Stimulated activated CD4-positive, alpha-beta T cell treated with anti-CD3 and anti-CD28 coated beads, Interleukin-12 subunit alpha, Interleukin-12 subunit beta, amount 100 ng/mL, for 4 hours (primary cell): ENCODE data around the gene CNOT10.
"Not testable (repeated sequence)": the region's sequence is repeated elsewhere in the genome, so short reads cannot be mapped to it uniquely, and the experiment has no call there.

Experiments used
- DNase-seq: peaks from one replicate; pipeline ENCODE4 v3.0.0-alpha.2; 2020

CNOT10 gene

DNA sequence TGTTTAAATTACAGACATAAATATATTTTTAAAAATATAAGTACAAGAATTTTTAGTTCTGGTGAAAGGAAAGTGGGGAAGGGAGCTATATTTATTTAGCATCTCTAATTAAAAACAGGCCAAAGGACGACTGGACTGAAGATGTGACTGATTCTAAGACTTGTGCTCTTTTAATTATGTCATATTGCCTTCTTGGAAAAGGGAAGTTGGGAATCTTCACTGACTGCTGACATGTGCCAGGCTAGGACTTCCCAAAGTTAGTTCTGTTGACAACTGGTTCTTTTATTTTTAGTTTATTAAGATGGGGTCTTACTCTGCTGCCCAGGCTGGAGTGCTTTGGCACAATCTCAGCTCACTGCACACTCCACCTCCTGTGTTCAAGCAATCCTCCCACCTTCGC lies 13.5 kb downstream of the CNOT10 start:
- no peak for DNase-seq

DNA sequence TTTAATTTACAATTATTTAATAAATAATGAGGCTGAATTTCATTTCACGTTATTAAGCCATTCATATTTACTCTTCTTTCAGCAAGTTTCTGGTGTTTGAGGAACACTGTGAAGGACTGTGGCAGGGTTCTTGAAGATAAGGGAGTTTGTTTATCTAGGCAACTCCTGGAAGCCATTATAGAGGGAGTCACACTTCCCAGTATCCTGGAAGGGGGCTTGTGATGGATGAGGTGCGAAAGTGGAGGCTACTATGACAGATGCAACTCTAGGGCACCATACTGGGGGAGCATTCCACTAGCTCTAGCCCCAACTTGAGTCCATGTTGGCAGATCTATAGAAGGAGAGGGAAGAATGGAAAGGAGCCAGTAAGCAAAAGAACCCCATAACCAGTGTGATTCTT lies 14.4 kb downstream of the CNOT10 start:
- DNase-seq, result no peak

DNA sequence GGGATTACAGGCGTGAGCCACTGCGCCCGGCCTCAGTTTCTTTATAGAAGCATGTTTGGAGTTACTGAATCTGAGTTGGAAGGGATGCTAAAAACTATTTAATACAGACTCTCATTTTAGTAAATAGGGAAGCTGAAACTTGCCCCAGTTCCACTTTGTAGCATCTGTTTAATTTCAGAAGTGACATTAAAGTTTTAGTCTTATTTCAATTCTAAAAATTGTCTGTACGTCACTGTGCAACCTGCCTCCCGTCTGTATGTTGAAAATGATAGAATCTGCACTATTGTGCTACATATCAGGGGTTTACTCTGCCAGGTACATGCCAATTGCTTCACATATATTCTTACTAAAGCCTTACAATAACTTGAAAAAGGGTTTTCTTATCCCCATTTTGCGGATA lies 15.3 kb downstream of the CNOT10 start:
- DNase-seq, result no peak

DNA sequence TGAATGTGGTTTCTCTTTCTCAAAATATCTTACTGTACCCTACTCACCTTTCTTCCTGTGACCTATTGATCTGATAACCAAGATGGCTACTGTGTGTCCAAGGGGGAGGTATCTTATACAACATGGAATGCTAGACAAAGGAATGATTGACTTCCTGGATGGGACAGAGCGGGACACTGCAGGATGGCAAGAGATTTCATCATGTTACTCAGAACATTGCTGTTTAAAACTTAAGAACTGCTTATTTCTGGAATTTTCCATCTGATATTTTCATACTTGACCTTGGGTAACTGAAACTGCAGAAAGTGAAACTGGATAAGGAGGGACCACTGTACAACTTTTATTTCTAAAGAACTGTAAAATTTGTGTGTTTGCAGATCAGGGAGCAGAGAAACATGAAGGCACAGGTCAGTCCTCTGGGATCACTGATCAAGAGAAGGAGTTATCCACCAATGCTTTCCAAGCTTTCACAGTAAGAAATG lies 18.5 kb downstream of the CNOT10 start:
- no peak for DNase-seq

DNA sequence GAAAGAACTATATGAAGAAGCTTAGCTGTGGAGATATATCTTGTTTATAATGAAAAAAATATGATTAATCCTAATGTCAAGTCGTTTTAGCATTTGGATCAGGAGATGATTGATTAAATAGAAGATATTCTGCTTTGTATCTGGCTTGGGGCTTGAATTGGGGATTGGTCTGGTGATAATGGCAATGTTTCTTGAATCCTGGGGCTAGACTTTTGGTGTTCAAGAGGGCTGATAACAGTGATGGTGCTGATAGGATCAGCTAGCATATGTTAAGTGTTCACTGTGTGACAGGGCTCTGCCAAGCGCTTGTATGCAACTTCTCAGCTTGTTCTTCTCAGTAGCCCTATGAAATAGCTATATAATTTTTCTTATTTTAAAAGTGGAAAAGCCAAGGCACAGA lies 20.2 kb downstream of the CNOT10 start:
- DNase-seq, result no peak

DNA sequence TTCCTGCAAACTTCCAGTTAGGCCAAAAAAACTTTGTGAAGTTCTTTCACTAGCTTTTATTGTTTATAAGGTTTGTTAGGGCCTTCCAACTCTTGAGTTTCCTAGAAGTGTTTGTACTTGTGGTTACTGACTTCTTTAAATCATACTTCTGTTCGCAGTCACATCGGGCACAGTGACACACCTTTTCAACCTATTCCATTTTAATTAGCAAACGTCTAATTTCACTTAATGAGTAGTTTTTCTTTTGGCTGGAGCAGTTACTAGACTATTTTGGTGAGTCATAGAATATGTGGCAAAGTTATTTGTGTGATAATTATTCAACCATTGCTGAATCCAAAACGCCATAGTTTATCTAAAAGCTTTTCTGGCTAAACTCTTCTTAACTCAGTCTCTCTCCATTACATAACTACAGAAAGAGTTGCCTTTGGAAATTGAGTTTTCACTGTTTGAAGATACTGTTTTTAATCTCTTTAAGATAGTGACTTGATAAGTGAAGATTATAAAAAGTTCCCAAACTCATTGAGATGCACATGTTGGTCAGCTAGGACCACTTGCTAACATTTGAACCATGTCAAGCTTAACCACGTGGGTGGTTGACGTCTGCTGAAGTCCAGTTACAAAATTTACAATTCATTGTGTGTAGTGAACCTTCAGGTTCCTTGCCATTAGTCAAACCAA lies 21.5 kb downstream of the CNOT10 start:
- DNase-seq, result no peak

DNA sequence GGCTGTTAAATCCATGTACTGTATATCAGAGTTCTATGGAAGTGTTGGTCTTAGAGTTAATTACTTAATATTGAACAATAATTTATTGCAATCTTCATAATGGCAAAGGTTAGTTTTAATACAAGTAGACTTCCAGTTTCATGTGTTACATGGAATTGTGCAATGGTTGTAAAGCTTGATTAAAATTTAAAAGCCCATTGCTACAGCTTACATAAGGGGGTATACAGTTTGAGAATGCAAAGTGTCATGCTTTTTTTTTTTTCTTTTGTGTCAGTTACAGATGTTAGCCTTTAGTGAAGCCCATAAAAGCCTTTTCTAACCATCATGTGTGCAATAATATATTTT lies 22.0 kb downstream of the CNOT10 start:
- DNase-seq, result no peak

DNA sequence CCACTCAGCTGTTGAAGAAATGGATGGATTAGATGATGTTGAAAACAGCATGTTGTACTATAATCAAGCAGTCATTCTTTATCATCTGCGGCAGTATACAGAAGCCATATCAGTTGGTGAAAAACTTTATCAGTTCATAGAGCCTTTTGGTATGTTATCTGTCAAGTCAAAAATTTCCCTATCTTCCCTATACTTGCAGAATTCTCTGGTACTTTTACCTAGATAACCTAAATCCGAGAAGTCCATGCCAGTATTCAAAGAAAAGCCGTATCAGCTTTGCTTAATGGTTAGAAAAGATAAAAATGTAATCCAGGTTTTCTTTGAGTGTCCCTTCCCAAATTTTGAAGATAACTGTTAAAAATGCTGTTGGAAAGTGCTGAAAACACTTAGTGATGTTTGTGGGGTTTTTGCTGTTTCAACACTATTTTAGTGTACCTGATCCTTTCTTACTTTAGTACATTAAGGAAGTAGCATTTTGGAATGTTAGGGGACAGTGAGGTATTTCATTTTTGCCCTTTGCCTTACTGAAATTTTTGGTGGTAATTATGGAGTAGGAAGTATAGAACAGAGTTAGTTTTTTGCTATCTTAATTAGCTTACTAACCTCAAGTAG lies 23.8 kb downstream of the CNOT10 start:
- DNase-seq, result no peak

DNA sequence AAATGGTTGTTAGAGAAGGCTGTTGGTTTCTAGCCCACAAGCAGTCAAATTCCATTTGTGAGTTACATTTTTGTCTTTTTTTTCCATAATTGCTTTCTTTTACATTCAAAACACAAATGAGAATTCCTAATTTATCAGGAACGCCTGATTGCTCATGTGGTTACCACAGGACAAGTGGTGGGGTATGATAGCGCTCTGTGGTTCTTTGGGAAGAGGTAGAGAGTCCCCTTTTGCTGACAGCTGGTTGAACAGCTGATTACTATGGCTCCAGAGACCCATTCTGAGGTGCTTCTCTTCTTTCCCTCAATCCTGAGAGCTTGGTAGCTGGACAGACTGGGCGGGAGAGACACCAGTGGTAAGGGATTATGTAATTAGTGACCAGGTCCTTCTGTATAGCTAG lies 24.4 kb downstream of the CNOT10 start:
- DNase-seq, result no peak

DNA sequence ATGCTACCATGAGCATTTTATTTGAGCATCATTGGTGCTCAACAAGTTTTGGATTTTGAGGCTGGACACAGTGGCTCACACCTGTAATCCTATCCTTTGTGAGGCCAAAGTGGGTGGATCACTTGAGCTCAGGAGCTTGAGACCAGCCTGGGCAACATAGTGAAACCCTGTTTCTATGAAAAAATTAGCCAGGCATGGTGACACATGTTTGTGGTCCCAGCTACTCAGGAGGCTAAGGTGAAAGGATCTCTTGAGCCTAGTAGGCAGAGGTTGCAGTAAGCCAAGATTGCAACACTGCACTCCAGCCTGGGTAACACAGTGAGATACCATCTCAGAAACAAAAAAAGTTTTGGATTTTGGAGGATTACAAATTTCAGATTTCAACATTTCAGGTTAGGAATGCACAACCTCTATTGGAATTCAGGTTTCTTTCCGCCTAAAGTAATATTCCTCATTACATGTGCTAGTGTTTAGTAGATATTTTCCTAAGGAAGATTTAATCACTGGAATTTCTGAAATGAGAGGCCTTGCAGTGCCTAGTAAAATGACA lies 27.6 kb downstream of the CNOT10 start:
- no peak for DNase-seq

DNA sequence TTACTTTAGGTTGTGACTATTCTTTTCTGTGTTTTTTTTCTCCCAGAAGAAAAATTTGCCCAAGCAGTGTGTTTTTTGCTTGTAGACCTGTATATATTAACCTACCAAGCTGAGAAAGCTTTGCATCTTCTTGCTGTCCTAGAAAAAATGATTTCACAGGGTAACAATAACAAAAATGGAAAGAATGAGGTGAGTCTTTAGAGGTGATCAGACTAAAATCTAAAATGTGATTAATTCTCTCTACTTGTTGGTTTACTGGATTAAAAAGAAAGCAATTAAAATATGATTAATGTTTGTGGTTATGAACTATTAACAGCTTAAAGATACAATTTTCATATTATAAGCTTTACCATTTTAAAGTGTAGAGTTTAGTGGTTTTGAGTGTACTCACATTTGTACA lies 28.2 kb downstream of the CNOT10 start:
- no peak for DNase-seq

DNA sequence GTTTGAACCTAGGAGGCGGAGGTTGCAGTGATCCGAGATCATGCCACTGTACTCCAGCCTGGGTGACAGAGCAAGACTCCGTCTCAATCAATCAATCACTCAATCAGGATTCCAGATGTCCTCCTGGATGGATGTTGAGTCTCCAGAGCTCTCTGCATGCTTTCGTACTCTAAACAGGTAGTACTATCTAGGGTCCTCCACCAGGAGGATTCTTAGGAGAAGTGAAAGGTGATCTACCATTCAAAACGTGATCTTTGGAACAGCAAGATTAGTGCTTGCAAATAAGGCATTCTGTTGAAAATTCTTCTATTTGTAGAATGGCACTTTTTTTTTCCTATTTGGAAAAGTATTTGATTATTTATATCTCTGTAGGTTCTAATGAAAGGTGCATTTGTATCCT lies 34.3 kb downstream of the CNOT10 start:
- no peak for DNase-seq

DNA sequence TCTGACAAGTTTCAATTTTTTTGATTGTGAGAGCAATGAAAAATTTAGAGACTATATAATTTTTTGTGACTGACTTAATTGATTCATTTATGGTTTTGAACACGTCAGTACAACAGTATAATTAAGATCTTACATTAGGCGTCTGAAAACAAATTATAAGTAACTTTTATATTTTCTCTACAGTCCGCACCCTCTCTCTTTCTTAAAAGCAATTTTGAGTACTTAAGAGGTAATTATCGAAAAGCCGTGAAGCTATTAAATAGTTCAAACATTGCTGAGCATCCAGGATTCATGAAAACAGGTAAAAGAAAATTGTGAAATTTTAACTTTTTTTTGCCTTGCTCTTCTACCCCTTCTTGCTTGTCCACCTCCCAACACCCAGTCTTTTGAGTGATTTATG lies 34.9 kb downstream of the CNOT10 start:
- DNase-seq, result no peak

DNA sequence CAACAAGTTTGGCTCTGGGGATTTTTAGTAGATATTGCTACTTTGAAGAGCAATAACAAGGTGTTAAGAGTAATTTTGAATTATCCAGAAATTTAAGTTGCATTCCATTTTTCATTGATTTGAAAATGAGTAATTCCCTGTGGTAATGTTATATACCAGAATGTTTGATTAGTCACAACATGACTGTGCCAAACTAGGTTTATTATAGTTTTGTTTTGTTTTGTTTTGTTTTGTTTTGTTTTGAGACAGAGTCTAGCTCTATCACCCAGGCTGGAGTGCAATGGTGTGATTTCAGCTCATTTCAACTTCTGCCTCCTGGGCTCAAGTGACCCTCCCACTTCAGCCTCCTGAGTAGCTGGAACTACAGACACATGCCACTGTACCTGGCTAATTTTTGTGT lies 40.7 kb downstream of the CNOT10 start:
- DNase-seq, result no peak

DNA sequence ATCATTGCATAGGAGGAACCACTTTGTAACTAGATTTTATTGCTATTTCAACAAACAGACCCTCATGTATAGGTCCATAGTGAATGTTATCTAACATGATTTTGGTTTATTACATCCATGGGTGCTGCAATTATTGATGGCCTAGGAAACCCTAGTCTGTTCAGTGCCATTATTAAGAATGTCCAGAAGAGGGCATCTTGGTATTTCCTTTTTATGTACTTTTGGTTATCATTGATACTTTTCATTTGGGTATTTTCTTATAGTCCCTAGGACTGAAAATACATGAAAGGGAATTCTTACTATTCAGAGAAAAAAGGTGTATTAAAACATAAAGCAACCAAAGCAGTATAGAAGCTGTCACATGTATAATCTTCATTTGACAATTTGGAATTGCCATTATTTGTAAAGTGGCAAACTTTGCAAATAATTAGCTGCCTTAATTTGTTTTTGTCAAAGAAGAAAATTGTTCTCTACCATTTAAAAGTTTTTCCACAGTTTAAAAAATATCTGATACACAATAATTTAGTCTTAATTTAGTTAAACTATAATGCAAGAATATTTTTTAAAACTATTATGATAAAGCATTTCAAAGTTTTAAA lies 48.7 kb downstream of the CNOT10 start:
- no peak for DNase-seq

DNA sequence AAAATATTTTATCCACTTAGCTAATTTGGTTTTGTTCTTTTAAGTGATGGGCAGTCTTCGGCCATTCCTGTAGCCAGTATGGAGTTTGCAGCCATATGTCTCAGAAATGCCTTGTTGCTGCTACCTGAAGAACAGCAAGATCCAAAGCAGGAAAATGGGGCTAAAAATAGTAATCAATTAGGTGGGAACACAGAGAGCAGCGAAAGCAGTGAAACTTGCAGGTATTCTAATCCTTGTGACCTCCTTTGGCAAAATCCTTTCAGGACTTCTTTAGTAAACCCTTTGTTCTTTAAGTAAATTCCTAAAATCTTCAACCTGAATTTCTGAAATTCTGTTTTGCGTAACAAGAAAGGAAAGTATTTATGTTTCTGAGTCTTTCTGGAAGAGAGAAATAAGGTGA lies 49.8 kb downstream of the CNOT10 start:
- no peak for DNase-seq

DNA sequence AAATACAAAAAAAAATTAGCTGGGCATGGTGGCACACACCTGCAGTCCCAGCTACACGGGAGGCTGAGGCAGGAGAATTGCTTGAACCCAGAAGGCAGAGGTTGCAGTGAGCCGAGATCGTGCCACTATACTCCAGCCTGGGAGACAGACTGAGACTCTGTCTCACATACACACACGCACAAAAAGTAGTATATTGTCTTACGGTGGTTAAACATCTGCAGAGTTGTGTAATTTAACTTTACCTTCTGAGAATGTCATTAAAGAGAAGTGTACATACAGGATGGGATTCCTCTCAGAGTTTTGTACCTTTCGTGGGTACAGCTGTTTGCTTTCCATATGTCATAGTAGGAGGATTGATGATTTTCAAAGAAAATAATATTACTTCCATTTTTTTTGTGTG lies 58.5 kb downstream of the CNOT10 start:
- not testable (repeated sequence) for DNase-seq

DNA sequence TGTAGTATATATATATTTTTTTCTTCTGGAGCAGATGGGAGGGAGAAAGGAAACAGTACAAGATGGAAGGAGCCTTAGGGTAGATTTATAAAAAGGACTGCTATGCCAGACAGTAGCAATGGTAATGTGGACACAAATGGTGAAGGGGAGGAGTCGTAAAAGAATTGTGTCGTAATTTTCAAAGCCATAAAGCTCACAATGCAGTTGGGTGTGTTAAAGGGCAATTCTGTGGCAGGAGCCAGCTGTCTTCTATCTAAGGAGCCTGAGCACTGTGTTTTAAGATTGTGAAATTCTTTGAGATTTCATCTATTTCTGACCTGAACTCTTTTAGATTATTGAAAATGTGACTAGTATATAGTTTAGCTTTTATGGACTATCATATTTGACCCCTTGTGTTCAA lies 58.9 kb downstream of the CNOT10 start:
- no peak for DNase-seq

DNA sequence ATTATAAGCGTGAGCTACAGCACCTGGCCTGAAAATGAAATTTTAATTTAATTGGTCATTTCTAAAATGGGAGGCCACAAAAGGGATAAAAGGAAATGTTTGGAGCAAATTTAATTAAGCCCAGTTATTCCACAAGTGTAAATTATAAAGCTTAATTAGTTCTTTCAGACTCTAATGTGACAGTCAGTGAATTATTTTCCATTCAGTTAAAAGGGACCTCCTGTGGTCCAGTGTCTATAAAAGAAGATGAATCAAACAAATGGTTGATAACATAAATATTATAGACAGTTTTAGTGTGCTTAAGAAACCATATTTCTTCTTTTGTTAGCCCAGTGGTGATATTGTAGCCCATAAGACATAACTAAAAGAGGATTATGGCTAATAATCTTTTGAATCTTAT lies 66.4 kb downstream of the CNOT10 start:
- DNase-seq, result no peak

DNA sequence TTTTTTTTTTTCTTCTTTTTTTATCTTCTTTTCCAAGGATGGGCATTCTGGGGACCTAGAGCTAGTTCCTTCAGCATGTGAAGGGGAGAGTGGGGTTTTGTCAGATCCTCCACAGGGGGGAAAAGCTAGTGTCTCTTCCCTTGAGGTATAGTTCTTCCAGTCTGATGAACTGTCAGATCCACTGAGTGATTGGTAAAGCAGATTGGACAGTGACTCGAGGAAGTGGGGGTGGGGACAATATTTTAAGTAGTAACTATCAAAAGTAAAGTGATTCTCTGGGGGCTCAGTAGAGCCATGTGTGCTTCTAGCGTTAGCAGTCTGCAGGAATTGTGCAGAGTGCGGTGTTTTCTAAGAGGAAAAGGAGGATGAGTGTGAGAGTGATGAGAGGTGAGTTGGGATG lies 70.8 kb downstream of the CNOT10 start:
- DNase-seq, result no peak

DNA sequence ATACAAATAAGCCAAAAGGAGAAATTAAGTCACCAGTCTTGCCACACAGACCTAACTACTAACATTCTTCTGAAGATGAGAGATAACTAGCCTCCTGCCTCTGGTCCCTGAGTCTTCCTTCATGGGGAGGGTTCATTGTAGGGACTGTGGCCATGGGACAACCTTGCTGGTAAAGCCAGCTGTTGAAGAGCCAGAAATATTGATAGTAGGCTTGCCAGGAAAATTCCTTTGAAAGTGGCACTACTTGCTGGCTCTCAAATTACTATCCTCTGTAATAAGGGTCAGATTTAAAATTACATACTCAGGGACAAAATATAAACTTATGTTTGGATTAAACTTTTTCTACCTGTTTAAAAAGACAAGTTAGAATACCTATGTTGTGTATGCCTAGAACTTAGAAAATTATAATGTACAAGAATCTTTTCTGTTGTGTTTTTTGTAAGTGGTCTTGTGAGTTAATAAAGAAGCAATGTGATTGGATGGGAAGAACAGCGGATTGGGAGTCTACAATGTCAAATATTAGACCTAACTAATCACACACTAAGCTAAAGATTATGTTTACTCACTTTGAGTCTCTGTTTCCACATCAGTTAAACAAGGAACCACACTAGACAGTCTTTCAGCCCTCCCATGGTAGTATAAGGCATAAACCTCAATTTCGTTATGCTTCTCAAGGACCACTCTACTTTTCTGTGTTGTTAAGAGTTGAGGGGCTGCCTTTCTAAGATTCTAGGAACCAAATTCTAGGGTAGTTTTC lies 72.8 kb downstream of the CNOT10 start:
- no peak for DNase-seq

DNA sequence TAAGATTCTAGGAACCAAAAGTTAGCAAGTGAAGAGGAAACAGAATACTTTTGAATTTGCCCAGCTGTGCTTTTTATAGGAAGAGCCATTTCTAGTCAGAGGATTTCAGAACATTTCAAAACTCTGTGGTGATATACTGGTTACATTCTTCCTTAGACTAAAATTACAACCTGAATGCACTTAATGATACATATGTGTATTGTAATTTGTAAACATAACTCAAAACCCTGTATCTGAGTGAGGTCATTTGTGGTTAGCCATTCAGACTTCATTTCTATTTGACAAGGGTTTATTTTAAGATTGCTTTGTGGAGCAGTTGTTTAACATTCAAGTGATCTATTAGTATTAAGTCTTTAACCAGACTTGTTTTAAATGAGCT lies 73.4 kb downstream of the CNOT10 start:
- DNase-seq, result no peak

DNA sequence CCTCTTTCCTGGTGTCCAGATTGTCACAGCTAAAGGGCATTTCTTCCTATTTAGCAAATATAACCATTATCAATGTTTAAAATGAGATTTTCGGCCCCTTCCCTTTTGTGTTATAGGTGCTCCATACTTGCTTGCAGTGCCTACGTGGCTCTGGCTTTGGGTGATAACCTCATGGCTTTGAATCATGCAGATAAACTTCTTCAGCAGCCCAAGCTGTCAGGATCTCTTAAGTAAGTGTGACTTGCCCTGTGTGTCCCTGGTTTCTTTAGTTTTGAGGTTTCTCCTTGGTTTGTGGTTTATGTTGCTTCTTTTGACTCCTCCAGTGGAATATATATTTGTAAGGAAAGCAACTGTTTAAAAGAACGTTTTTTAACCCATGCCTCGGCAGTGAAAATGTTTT lies 74.4 kb downstream of the CNOT10 start:
- no peak for DNase-seq

DNA sequence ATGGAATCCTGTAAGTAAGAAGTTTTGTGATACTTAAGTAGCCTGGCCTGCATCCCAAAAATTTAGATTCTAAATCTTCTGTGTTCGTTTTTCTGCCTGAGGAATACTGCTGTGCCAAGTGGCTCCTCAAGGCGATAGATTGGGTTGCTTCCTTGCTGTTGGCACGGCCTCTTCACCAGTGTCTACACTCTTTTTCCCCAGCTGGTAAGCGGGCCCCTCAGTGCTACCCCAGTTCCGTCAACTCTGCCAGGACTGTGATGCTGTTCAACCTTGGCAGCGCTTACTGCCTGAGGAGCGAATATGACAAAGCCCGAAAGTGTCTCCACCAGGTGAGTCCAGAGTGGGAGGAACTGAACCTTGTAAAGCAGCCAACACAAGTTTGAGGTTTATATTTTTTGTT lies 79.5 kb downstream of the CNOT10 start:
- no peak for DNase-seq
